Loucy (cell line): ENCODE data around the gene CASK.

Source experiments
- CTCF ChIP-seq: fragments of 200-600 bp; sonication (generic); conservative IDR thresholded peaks from 2 replicates; pipeline ENCODE4 v1.5.1; 2014; ENCODE audit warnings: mild to moderate bottlenecking, antibody characterized with exemption, low read length
- EZH2phosphoT487 ChIP-seq: fragments of 200-600 bp; IDR thresholded peaks from 2 replicates; pipeline ENCODE4 v1.6.1; 2018; ENCODE audit warnings: antibody characterized with exemption, mild to moderate bottlenecking, moderate library complexity, borderline replicate concordance

GRCh38 chrX:41541386-41541785 lies 382.0 kb downstream of the CASK start:
- TF ChIP-seq CTCF = no peak
- TF ChIP-seq EZH2phosphoT487 = no peak
